ENCODE data around the gene SRRT. TPM values are rescaled to one million over a fixed set of nuclear protein-coding genes. Genes with fewer than 3 reads are reported as not detected.
A peak's percentile ranks its signal among the peaks of the same experiment; 100 is the strongest.

The SRRT gene, protein sequence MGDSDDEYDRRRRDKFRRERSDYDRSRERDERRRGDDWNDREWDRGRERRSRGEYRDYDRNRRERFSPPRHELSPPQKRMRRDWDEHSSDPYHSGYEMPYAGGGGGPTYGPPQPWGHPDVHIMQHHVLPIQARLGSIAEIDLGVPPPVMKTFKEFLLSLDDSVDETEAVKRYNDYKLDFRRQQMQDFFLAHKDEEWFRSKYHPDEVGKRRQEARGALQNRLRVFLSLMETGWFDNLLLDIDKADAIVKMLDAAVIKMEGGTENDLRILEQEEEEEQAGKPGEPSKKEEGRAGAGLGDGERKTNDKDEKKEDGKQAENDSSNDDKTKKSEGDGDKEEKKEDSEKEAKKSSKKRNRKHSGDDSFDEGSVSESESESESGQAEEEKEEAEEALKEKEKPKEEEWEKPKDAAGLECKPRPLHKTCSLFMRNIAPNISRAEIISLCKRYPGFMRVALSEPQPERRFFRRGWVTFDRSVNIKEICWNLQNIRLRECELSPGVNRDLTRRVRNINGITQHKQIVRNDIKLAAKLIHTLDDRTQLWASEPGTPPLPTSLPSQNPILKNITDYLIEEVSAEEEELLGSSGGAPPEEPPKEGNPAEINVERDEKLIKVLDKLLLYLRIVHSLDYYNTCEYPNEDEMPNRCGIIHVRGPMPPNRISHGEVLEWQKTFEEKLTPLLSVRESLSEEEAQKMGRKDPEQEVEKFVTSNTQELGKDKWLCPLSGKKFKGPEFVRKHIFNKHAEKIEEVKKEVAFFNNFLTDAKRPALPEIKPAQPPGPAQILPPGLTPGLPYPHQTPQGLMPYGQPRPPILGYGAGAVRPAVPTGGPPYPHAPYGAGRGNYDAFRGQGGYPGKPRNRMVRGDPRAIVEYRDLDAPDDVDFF
- 100 to 1,000 TPM in 1 of 4 donors, 10 to 100 TPM in 3; 72.6 to 124 (median 88.6) TPM for total RNA-seq

DNA sequence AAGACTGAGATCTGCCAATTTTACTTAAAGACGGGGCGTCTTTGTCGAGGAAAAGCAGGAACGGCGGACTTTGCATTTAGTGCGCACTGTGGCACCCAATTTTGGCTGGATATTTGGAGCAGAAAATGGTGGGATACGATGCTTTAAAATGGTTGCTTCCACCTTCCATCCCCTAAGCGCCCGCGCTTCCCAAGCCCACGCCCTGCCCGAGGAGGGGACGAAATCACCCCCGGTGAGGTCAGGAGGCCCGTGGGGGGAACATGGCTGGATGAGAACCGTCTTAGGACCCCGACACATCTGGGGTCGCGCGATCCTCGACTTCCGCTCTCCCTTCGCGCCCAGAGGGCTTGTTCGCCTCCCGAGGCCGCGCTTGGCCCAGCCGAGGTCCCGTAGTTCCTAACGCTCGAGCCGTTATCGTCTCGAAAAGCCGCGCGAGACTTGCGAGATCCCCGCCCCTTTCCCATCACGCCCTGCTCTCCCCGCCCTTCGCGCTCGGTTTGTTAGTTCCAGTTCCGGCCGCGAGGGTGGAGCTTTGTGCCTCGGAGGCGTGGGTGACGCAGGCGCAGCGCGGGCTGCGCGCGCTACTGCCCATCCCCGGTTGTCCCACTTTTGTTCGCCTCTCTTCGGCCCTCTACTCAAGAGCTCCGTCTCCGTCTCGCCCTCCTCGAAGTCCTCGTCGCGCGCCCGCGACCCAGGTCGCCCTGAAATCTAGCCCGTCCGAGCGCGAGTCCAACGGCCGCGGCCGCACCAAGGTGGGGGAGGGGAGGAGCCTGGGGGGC lies at the start of gene SRRT:
TSS of gene SRRT (plus strand) at position 527 of the 779 bp plus-strand sequence. CDS start 488 bp downstream, outside the sequence.
- H3K4me3 ChIP-seq = peak within 1 kb of the TSS; percentile 85 to 97 (median 94)
- peak within 1 kb of the TSS; percentile 84 to 98 (median 95) for H3K27ac ChIP-seq
- DNase-seq (ENCODE audit: low spot score in 2 of 2) = peak; percentile 98 to 99
- H3K4me1 ChIP-seq = peaks cover 0 to 53% (median 26%) of the 10 kb centered on the region in 4 donors
- H3K27me3 ChIP-seq = no peaks in the 10 kb centered on the region
- TF ChIP-seq POLR2A (IDR thresholded peaks at IDR 0.05) (peak; percentile 94 to 98), EP300 (IDR thresholded peaks at IDR 0.05) (peak; percentile 93 to 100)
- TF ChIP-seq, protein P1, sequence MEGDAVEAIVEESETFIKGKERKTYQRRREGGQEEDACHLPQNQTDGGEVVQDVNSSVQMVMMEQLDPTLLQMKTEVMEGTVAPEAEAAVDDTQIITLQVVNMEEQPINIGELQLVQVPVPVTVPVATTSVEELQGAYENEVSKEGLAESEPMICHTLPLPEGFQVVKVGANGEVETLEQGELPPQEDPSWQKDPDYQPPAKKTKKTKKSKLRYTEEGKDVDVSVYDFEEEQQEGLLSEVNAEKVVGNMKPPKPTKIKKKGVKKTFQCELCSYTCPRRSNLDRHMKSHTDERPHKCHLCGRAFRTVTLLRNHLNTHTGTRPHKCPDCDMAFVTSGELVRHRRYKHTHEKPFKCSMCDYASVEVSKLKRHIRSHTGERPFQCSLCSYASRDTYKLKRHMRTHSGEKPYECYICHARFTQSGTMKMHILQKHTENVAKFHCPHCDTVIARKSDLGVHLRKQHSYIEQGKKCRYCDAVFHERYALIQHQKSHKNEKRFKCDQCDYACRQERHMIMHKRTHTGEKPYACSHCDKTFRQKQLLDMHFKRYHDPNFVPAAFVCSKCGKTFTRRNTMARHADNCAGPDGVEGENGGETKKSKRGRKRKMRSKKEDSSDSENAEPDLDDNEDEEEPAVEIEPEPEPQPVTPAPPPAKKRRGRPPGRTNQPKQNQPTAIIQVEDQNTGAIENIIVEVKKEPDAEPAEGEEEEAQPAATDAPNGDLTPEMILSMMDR (IDR thresholded peaks at IDR 0.05) = peak; percentile 39 to 97 (median 54)
- H3K9me3 ChIP-seq = no peaks in the 10 kb centered on the region
- H3K36me3 ChIP-seq = peaks cover 0 to 61% (median 0%) of the 10 kb centered on the region in 3 donors
- WGBS, 2 donors = 2 to 4% methylated on average over 37 to 74 of the region's 79 CpGs

DNA sequence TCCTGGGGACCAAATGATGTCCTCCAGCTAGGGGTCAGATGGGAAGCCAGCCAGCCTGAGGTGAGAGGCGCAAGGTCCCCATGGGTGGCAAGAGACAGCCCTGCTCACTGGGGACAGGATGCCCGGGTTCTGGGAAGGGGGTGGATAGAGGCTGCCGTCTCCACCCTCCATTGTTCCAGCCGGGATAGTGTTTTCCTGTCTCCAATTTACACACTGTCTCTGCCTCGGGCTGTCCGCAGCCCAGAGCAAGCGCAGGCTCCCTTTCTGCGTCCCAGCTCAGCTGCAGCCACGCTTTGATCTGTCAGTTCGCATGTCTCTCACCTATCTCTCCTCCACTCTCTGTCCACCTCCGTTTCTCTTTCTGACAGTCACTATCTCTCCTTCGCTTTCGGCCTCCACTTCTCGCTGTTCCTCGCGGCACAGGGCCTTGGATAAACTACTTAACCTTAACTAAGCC lies 49.7 kb upstream of the SRRT start:
- H3K36me3 ChIP-seq = peaks cover 0 to 39% (median 0%) of the 10 kb centered on the region in 3 donors
- peak overlapping the region in 2 of 4 donors; percentile 58 to 62 for H3K4me3 ChIP-seq
- 29 to 46% methylated on average over 15 to 16 of the region's 16 CpGs for WGBS, 2 donors
- H3K27me3 ChIP-seq = peaks cover 0 to 11% of the 10 kb centered on the region in 2 donors
- DNase-seq (ENCODE audit: low spot score in 2 of 2) = no peak
- H3K27ac ChIP-seq = peak overlapping the region in 2 of 4 donors; percentile 21 to 79
- H3K9me3 ChIP-seq = no peaks in the 10 kb centered on the region
- H3K4me1 ChIP-seq = peaks cover 0 to 33% (median 6%) of the 10 kb centered on the region in 4 donors
- no peak for TF ChIP-seq POLR2A (IDR thresholded peaks at IDR 0.05)
- TF ChIP-seq EP300 (IDR thresholded peaks at IDR 0.05) = no peak
- TF ChIP-seq, protein P1 (IDR thresholded peaks at IDR 0.05) = no peak

DNA sequence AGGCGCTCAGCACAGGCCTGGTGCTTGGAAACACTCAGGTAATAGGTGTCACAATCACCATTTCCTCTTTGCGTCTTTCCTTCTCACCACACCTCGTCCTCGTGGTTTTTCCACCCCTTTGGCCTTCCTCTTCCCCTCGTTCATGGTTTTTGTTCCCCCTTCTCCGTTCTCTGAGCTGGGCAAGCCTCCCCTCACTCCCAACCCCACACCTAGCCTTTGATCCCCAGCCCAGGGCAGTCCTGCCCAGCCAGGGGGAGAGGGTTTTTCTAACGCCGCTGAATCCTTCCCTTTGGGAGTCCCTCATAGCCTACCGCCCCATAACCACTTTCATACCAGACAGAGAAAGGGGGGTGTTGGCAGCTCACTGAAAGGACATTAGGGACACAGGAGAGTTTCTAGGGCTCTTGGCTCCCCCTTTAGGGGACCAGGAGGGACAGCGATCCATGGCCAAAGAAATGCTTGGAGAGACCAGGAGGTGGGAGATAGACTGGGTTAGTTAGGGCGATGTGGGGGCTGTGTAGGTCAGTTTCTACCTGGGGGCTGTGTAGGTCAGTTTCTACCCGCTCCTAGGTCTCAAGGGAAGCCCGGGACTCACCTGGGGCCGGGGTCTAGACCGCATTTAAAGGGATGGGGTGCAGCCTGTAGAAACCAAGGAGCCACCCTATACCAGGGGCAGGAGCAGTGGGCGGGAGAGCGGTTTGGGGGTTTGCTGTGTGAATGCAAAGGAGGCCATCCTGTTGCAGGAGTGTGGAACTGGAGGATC lies 49.0 kb upstream of the SRRT start:
- H3K4me3 ChIP-seq = peak overlapping the region; percentile 42 to 62 (median 52)
- peaks cover 0 to 33% (median 6%) of the 10 kb centered on the region in 4 donors for H3K4me1 ChIP-seq
- peak overlapping the region in 2 of 4 donors; percentile 65 to 79 for H3K27ac ChIP-seq
- peaks cover 0 to 11% of the 10 kb centered on the region in 2 donors for H3K27me3 ChIP-seq
- peaks cover 0 to 32% (median 0%) of the 10 kb centered on the region in 3 donors for H3K36me3 ChIP-seq
- no peaks in the 10 kb centered on the region for H3K9me3 ChIP-seq
- TF ChIP-seq, protein P1 (IDR thresholded peaks at IDR 0.05) = no peak
- TF ChIP-seq EP300 (IDR thresholded peaks at IDR 0.05) (no peak), POLR2A (IDR thresholded peaks at IDR 0.05) (no peak)
- DNase-seq (ENCODE audit: low spot score in 2 of 2) = no peak
- WGBS, 2 donors = 24 to 25% methylated on average over 17 of the region's 17 CpGs

All from tibial nerve (tissue), 4 donors.